Nephron progenitor cell (in vitro differentiated cells): ENCODE measurements around the gene DNAH14.
"Not testable (repeated sequence)": the region's sequence is repeated elsewhere in the genome, so short reads cannot be mapped to it uniquely, and the experiment has no call there.

ENCODE experiments used
- DNase-seq: peaks from one replicate; pipeline ENCODE4 v3.0.0; 2021
- H3K27ac Mint-ChIP-seq: 2 replicates; pipeline ENCODE4 v1.8.0; 2021; ENCODE audit warnings: mild to moderate bottlenecking, moderate library complexity, mixed read lengths
- H3K27me3 Mint-ChIP-seq: 2 replicates; pipeline ENCODE4 v1.8.0; 2021; ENCODE audit warnings: mild to moderate bottlenecking, low read depth, mixed read lengths; ENCODE audit not compliant: poor library complexity
- H3K36me3 Mint-ChIP-seq: 2 replicates; pipeline ENCODE4 v1.8.0; 2021; ENCODE audit warnings: low read depth, mixed read lengths
- H3K4me1 Mint-ChIP-seq: 2 replicates; pipeline ENCODE4 v1.8.0; 2021; ENCODE audit warnings: mixed read lengths
- H3K4me3 Mint-ChIP-seq: 2 replicates; pipeline ENCODE4 v1.8.0; 2021; ENCODE audit warnings: mild to moderate bottlenecking, moderate library complexity, mixed read lengths
- H3K9me3 Mint-ChIP-seq: 2 replicates; pipeline ENCODE4 v1.8.0; 2021; ENCODE audit warnings: mild to moderate bottlenecking, moderate library complexity, mixed read lengths
- TF ChIP-seq, protein P1 (sequence below): fragments of 200-600 bp; sonication (generic); IDR thresholded peaks from 2 replicates; pipeline ENCODE4 v1.5.0; 2021; ENCODE audit warnings: antibody characterized with exemption

Gene DNAH14

DNA sequence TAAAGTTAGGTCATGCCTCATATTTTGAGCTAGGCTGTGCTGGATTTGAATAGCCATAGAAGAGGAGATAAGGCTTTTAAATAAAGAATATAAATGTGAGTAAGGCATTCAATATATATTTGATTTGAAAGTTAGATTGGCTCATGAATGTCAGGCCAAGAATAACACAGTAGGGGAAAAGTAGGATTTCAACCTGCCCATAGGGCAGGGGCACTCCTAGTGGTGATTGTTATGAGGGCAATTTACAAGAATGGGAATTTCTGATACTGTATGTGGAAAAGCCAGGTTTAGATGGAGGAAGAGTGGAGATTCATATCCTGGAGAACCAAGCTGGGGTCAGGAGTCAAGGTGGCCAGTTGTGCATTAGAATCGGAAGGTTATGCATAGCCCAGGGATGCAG, 74.9 kb downstream of the DNAH14 start:
- no peak overlapping the region for H3K27ac Mint-ChIP-seq
- H3K9me3 Mint-ChIP-seq, result peaks cover 61% of the 10 kb centered on the region
- TF ChIP-seq, protein P1, sequence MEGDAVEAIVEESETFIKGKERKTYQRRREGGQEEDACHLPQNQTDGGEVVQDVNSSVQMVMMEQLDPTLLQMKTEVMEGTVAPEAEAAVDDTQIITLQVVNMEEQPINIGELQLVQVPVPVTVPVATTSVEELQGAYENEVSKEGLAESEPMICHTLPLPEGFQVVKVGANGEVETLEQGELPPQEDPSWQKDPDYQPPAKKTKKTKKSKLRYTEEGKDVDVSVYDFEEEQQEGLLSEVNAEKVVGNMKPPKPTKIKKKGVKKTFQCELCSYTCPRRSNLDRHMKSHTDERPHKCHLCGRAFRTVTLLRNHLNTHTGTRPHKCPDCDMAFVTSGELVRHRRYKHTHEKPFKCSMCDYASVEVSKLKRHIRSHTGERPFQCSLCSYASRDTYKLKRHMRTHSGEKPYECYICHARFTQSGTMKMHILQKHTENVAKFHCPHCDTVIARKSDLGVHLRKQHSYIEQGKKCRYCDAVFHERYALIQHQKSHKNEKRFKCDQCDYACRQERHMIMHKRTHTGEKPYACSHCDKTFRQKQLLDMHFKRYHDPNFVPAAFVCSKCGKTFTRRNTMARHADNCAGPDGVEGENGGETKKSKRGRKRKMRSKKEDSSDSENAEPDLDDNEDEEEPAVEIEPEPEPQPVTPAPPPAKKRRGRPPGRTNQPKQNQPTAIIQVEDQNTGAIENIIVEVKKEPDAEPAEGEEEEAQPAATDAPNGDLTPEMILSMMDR, result peak; percentile 15
- H3K4me1 Mint-ChIP-seq, result no peaks in the 10 kb centered on the region
- no peak overlapping the region for H3K4me3 Mint-ChIP-seq
- H3K36me3 Mint-ChIP-seq, result peaks cover 87% of the 10 kb centered on the region
- H3K27me3 Mint-ChIP-seq, result peaks cover 6% of the 10 kb centered on the region
- no peak for DNase-seq

DNA sequence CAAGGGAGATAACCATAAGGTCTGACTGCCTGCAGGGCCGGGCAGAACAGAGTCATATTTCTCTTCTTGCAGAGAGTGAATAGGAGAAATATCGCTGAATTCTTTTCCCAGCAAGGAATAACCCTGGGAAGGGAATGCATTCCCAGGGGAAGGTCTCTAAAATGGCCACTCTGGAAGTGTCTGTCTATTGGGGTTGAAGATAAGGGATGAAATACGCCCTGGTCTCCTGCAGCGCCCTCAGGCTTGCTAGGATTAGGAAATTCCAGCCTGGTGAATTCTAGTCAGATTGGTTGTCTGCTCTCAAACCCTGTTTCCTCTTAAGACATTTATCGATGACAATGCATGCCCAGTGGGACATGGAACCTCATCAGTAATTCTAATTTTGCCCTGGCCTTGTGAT, 76.9 kb downstream of the DNAH14 start:
- not testable (repeated sequence) for DNase-seq, H3K4me3 Mint-ChIP-seq, H3K27me3 Mint-ChIP-seq, H3K4me1 Mint-ChIP-seq, H3K27ac Mint-ChIP-seq
- Mint-ChIP-seq H3K36me3 (peaks cover 87% of the 10 kb centered on the region), H3K9me3 (peaks cover 62% of the 10 kb centered on the region)

GRCh38 chr1:225008050-225008449, 78.6 kb downstream of the DNAH14 start:
- not testable (repeated sequence) for H3K4me3 Mint-ChIP-seq, DNase-seq, H3K27ac Mint-ChIP-seq, H3K4me1 Mint-ChIP-seq, H3K27me3 Mint-ChIP-seq
- Mint-ChIP-seq H3K9me3 (peaks cover 75% of the 10 kb centered on the region), H3K36me3 (peaks cover 96% of the 10 kb centered on the region)

GRCh38 chr1:225021037-225021436, 91.6 kb downstream of the DNAH14 start:
- no peak for DNase-seq
- H3K27me3 Mint-ChIP-seq, result no peaks in the 10 kb centered on the region
- H3K36me3 Mint-ChIP-seq, result peaks cover 63% of the 10 kb centered on the region
- H3K4me3 Mint-ChIP-seq, result no peak overlapping the region
- peaks cover 60% of the 10 kb centered on the region for H3K9me3 Mint-ChIP-seq
- no peaks in the 10 kb centered on the region for H3K4me1 Mint-ChIP-seq
- TF ChIP-seq, protein P1, result no peak
- H3K27ac Mint-ChIP-seq, result no peak overlapping the region

GRCh38 chr1:225026701-225027100, 97.2 kb downstream of the DNAH14 start:
- no peak for DNase-seq
- no peak overlapping the region for H3K27ac Mint-ChIP-seq
- no peaks in the 10 kb centered on the region for H3K4me1 Mint-ChIP-seq
- peaks cover 55% of the 10 kb centered on the region for H3K36me3 Mint-ChIP-seq
- H3K9me3 Mint-ChIP-seq, result peaks cover 35% of the 10 kb centered on the region
- TF ChIP-seq, protein P1, result no peak
- H3K4me3 Mint-ChIP-seq, result no peak overlapping the region
- H3K27me3 Mint-ChIP-seq, result no peaks in the 10 kb centered on the region

- H3K4me1 Mint-ChIP-seq, H3K27ac Mint-ChIP-seq, DNase-seq, H3K4me3 Mint-ChIP-seq, H3K27me3 Mint-ChIP-seq: not testable (repeated sequence)
- Mint-ChIP-seq H3K9me3 (peaks cover 10% of the 10 kb centered on the region), H3K36me3 (peaks cover 78% of the 10 kb centered on the region)
Observed at GRCh38 chr1:225036441-225036840, 107.0 kb downstream of the DNAH14 start.

GRCh38 chr1:225042263-225042662, 112.8 kb downstream of the DNAH14 start:
- Mint-ChIP-seq H3K4me1 (no peaks in the 10 kb centered on the region), H3K4me3 (no peak overlapping the region), H3K27me3 (no peaks in the 10 kb centered on the region), H3K9me3 (peaks cover 3% of the 10 kb centered on the region), H3K27ac (no peak overlapping the region), H3K36me3 (peaks cover 34% of the 10 kb centered on the region)
- TF ChIP-seq, protein P1, result no peak
- no peak for DNase-seq
